Subcutaneous abdominal adipose tissue (tissue), 5 donors: ENCODE results near the gene LYL1.
A peak's percentile ranks its signal among the peaks of the same experiment; 100 is the strongest.

Experiments used
- H3K27ac ChIP-seq: one replicate; pipeline ENCODE4 v1.7.0; 2013; ENCODE audit warnings: low read depth, mild to moderate bottlenecking, inconsistent platforms, low read length, moderate library complexity
- H3K27me3 ChIP-seq, 5 donors: one replicate each; pipeline ENCODE4 v1.7.0; 2013; ENCODE audit warnings: low read length in 5 of 5, inconsistent platforms in 1 of 5; ENCODE audit not compliant: control insufficient read depth in 5 of 5, insufficient read depth in 4 of 5
- H3K36me3 ChIP-seq, 5 donors: one replicate each; pipeline ENCODE4 v1.7.0; 2013; ENCODE audit warnings: low read length in 5 of 5; ENCODE audit not compliant: control insufficient read depth in 5 of 5, insufficient read depth in 5 of 5
- H3K4me1 ChIP-seq, 5 donors: one replicate each; pipeline ENCODE4 v1.7.0; 2013; ENCODE audit warnings: low read length in 5 of 5, mild to moderate bottlenecking in 3 of 5, moderate library complexity in 1 of 5; ENCODE audit not compliant: control insufficient read depth in 5 of 5, insufficient read depth in 5 of 5
- H3K4me3 ChIP-seq, 5 donors: one replicate each; pipeline ENCODE4 v1.7.0; 2013; ENCODE audit warnings: low read length in 5 of 5, low read depth in 1 of 5
- H3K9ac ChIP-seq, 5 donors: one replicate each; pipeline ENCODE4 v1.7.0; 2013; ENCODE audit warnings: low read length in 5 of 5, mild to moderate bottlenecking in 4 of 5, moderate library complexity in 3 of 5
- H3K9me3 ChIP-seq, 5 donors: one replicate each; pipeline ENCODE4 v1.7.0; 2013; ENCODE audit warnings: low read length in 5 of 5; ENCODE audit not compliant: control insufficient read depth in 5 of 5
- donor health status: healthy.
- donor health status: healthy.
- donor health status: healthy.
- donor health status: healthy.
- donor health status: healthy.

The LYL1 gene

GRCh38 chr19:13098277-13099072 is 4.2 kb downstream of the LYL1 start:
- H3K27me3 ChIP-seq, result no peaks in the 10 kb centered on the region
- peaks cover 0 to 82% (median 50%) of the 10 kb centered on the region in 5 donors for H3K4me1 ChIP-seq
- H3K36me3 ChIP-seq, result peaks cover 0 to 14% (median 10%) of the 10 kb centered on the region in 5 donors
- peak overlapping the region in 1 of 5 donors; percentile 37 for H3K9ac ChIP-seq
- H3K27ac ChIP-seq, result peak overlapping the region; percentile 41
- no peaks in the 10 kb centered on the region for H3K9me3 ChIP-seq
- peak overlapping the region in 4 of 5 donors; percentile 43 to 62 (median 44) for H3K4me3 ChIP-seq

GRCh38 chr19:13097463-13098258 is 5.0 kb downstream of the LYL1 start:
- Histone ChIP-seq H3K4me3 (peak overlapping the region in 2 of 5 donors; percentile 27 to 42), H3K27me3 (no peaks in the 10 kb centered on the region), H3K9ac (no peak overlapping the region), H3K27ac (no peak overlapping the region), H3K4me1 (peaks cover 0 to 82% (median 50%) of the 10 kb centered on the region in 5 donors), H3K36me3 (peaks cover 0 to 14% (median 10%) of the 10 kb centered on the region in 5 donors), H3K9me3 (no peaks in the 10 kb centered on the region)

GRCh38 chr19:13097033-13097462 is 5.6 kb downstream of the LYL1 start:
- no peaks in the 10 kb centered on the region for H3K27me3 ChIP-seq
- H3K9me3 ChIP-seq, result no peaks in the 10 kb centered on the region
- H3K36me3 ChIP-seq, result peaks cover 0 to 14% (median 10%) of the 10 kb centered on the region in 5 donors
- H3K27ac ChIP-seq, result no peak overlapping the region
- H3K9ac ChIP-seq, result no peak overlapping the region
- peak overlapping the region in 2 of 5 donors; percentile 27 to 42 for H3K4me3 ChIP-seq
- H3K4me1 ChIP-seq, result peaks cover 0 to 82% (median 50%) of the 10 kb centered on the region in 5 donors

- Histone ChIP-seq H3K27me3 (no peaks in the 10 kb centered on the region), H3K36me3 (peaks cover 0 to 14% (median 10%) of the 10 kb centered on the region in 5 donors), H3K9me3 (no peaks in the 10 kb centered on the region), H3K9ac (peak overlapping the region in 1 of 5 donors; percentile 55), H3K27ac (no peak overlapping the region), H3K4me1 (peaks cover 0 to 81% (median 50%) of the 10 kb centered on the region in 5 donors), H3K4me3 (peak overlapping the region in 2 of 5 donors; percentile 30 to 34)
Observed at GRCh38 chr19:13095934-13096927, 6.4 kb downstream of the LYL1 start.

GRCh38 chr19:13095393-13095784 is 7.3 kb downstream of the LYL1 start:
- H3K36me3 ChIP-seq, result peaks cover 0 to 15% (median 12%) of the 10 kb centered on the region in 5 donors
- H3K27ac ChIP-seq, result no peak overlapping the region
- H3K4me3 ChIP-seq, result peak overlapping the region in 1 of 5 donors; percentile 42
- no peak overlapping the region for H3K9ac ChIP-seq
- no peaks in the 10 kb centered on the region for H3K27me3 ChIP-seq
- H3K9me3 ChIP-seq, result no peaks in the 10 kb centered on the region
- peaks cover 2 to 81% (median 57%) of the 10 kb centered on the region in 5 donors for H3K4me1 ChIP-seq

- Histone ChIP-seq H3K27me3 (no peaks in the 10 kb centered on the region), H3K9ac (no peak overlapping the region), H3K27ac (no peak overlapping the region), H3K9me3 (no peaks in the 10 kb centered on the region), H3K4me3 (peak overlapping the region in 1 of 5 donors; percentile 42), H3K36me3 (peaks cover 0 to 13% (median 11%) of the 10 kb centered on the region in 5 donors), H3K4me1 (peaks cover 2 to 81% (median 57%) of the 10 kb centered on the region in 5 donors)
Observed at GRCh38 chr19:13094771-13095392, 7.8 kb downstream of the LYL1 start.

GRCh38 chr19:13094106-13094504 is 8.6 kb downstream of the LYL1 start:
- Histone ChIP-seq H3K4me3 (no peak overlapping the region), H3K27ac (peak overlapping the region; percentile 76), H3K9me3 (no peaks in the 10 kb centered on the region), H3K4me1 (peaks cover 2 to 82% (median 59%) of the 10 kb centered on the region in 5 donors), H3K9ac (peak overlapping the region in 2 of 5 donors; percentile 24 to 68), H3K27me3 (no peaks in the 10 kb centered on the region), H3K36me3 (peaks cover 0 to 20% (median 13%) of the 10 kb centered on the region in 5 donors)

GRCh38 chr19:13093407-13094105 is 9.1 kb downstream of the LYL1 start:
- H3K4me1 ChIP-seq, result peaks cover 2 to 77% (median 56%) of the 10 kb centered on the region in 5 donors
- H3K27ac ChIP-seq, result peak overlapping the region; percentile 76
- H3K4me3 ChIP-seq, result no peak overlapping the region
- H3K9ac ChIP-seq, result peak overlapping the region in 2 of 5 donors; percentile 48 to 68
- H3K36me3 ChIP-seq, result peaks cover 0 to 24% (median 13%) of the 10 kb centered on the region in 5 donors
- H3K27me3 ChIP-seq, result no peaks in the 10 kb centered on the region
- no peaks in the 10 kb centered on the region for H3K9me3 ChIP-seq
